B cell (primary cell): ENCODE results near the gene C1orf56. TPM values are rescaled to one million over a fixed set of nuclear protein-coding genes. Genes with fewer than 3 reads are reported as not detected.

ENCODE experiments used
- ATAC-seq: fragments of 200-7000 bp; cut with Tn5 transposase; one replicate; pipeline ENCODE4 v1.10.0; 2021; ENCODE audit warnings: low read depth, mild to moderate bottlenecking, moderate number of reproducible peaks, moderate library complexity
- CTCF ChIA-PET: fragments of 350-600 bp; sonication (Branson Sonifier 250); formaldehyde crosslinking; loops from one replicate; lab custom pipeline; 2021; ENCODE audit warnings: antibody characterized with exemption, inconsistent platforms; lab: Charles Lee
- POLR2A ChIA-PET: fragments of 350-600 bp; sonication (Branson Sonifier 250); formaldehyde crosslinking; loops from one replicate; lab custom pipeline; 2021; ENCODE audit warnings: antibody characterized with exemption; lab: Charles Lee
- DNase-seq: peaks from one replicate; pipeline ENCODE4 v3.0.0; 2013
- H2AFZ ChIP-seq: 2 replicates; pipeline ENCODE4 v1.6.1; 2012; ENCODE audit warnings: mild to moderate bottlenecking, low read depth, low read length; ENCODE audit not compliant: insufficient read depth, poor library complexity, severe bottlenecking
- H3K27ac ChIP-seq, 2 donors: 1 replicate in 1 of 2; 2 replicates in 1 of 2; pipeline ENCODE4 v1.5.1; 2012 to 2013; ENCODE audit warnings: low read length in 2 of 2, mild to moderate bottlenecking in 2 of 2, moderate library complexity in 1 of 2
- H3K27me3 ChIP-seq, 4 experiments: fragments of 200-600 bp in 1 of 4; sonication (generic) in 1 of 4; replicated peaks in 1 of 4; 1 replicate in 2 of 4; 2 replicates in 2 of 4; pipeline versions ENCODE4 v1.6.1 to v1.7.0; 2013 to 2016; ENCODE audit warnings: low read length in 3 of 4, mild to moderate bottlenecking in 2 of 4, mixed read lengths in 1 of 4, moderate library complexity in 1 of 4; ENCODE audit not compliant: insufficient read depth in 4 of 4, control insufficient read depth in 3 of 4; ENCODE audit errors: control extremely low read depth in 1 of 4
- H3K36me3 ChIP-seq, 2 experiments: replicated peaks in 1 of 2; 1 replicate in 1 of 2; 2 replicates in 1 of 2; pipeline versions ENCODE4 v1.6.1 to v1.7.1; 2013; ENCODE audit warnings: low read length in 1 of 2; ENCODE audit not compliant: insufficient read depth in 2 of 2, control insufficient read depth in 1 of 2; ENCODE audit errors: control extremely low read depth in 1 of 2, extremely low read depth in 1 of 2
- H3K4me1 ChIP-seq, 2 donors: fragments of 200-600 bp in 1 of 2; sonication (generic) in 1 of 2; 1 replicate in 1 of 2; 2 replicates in 1 of 2; pipeline versions ENCODE4 v1.5.1 to v1.6.1; 2013 to 2017; ENCODE audit warnings: low read length in 2 of 2; ENCODE audit not compliant: control insufficient read depth in 2 of 2, insufficient read depth in 2 of 2
- H3K4me2 ChIP-seq: replicated peaks from 2 replicates; pipeline ENCODE3; 2012; ENCODE audit warnings: mild to moderate bottlenecking, low read depth, low read length; ENCODE audit not compliant: poor library complexity, severe bottlenecking
- H3K4me3 ChIP-seq, 5 experiments: fragments of 200-600 bp in 1 of 5; sonication (generic) in 1 of 5; 1 replicate in 3 of 5; 2 replicates in 2 of 5; pipeline versions ENCODE4 v1.5.1 to v1.7.0; 2011 to 2016; ENCODE audit warnings: low read length in 4 of 5, mild to moderate bottlenecking in 4 of 5, low read depth in 2 of 5, control low read depth in 1 of 5, moderate library complexity in 1 of 5; ENCODE audit not compliant: insufficient read depth in 1 of 5; ENCODE audit errors: control extremely low read depth in 1 of 5, extremely low read depth in 1 of 5
- H3K79me2 ChIP-seq: fragments of 200-600 bp; sonication (generic); one replicate; pipeline ENCODE4 v1.6.0; 2016; ENCODE audit warnings: low read length; ENCODE audit not compliant: control insufficient read depth, insufficient read depth
- H3K9ac ChIP-seq: fragments of 200-600 bp; sonication (generic); 2 replicates; pipeline ENCODE4 v1.6.1; 2017; ENCODE audit warnings: mild to moderate bottlenecking, low read length, moderate library complexity
- H3K9me3 ChIP-seq, 3 donors: one replicate each; pipeline versions ENCODE4 v1.6.1 to v1.7.1; 2013; ENCODE audit warnings: low read length in 2 of 3; ENCODE audit not compliant: control insufficient read depth in 2 of 3, insufficient read depth in 1 of 3; ENCODE audit errors: control extremely low read depth in 1 of 3
- H4K20me1 ChIP-seq: 2 replicates; pipeline ENCODE4 v1.6.0; 2012; ENCODE audit warnings: mild to moderate bottlenecking, low read length; ENCODE audit not compliant: insufficient read depth, control insufficient read depth, poor library complexity, severe bottlenecking
- H3K27ac Mint-ChIP-seq: one replicate; pipeline ENCODE4 v1.8.0; 2021; ENCODE audit warnings: mixed read lengths
- H3K27me3 Mint-ChIP-seq: one replicate; pipeline ENCODE4 v1.8.0; 2021; ENCODE audit warnings: mixed read lengths
- H3K4me1 Mint-ChIP-seq: one replicate; pipeline ENCODE4 v1.8.0; 2021; ENCODE audit warnings: mixed read lengths
- H3K4me3 Mint-ChIP-seq: one replicate; pipeline ENCODE4 v1.8.0; 2021; ENCODE audit warnings: mixed read lengths
- H3K9me3 Mint-ChIP-seq: one replicate; pipeline ENCODE4 v1.8.0; 2022; ENCODE audit warnings: mixed read lengths; ENCODE audit not compliant: insufficient read depth
- EZH2 ChIP-seq: IDR thresholded peaks from 2 replicates; pipeline ENCODE4 v1.6.1; 2012; ENCODE audit warnings: borderline replicate concordance, low read depth, mild to moderate bottlenecking, moderate library complexity, low read length; ENCODE audit not compliant: insufficient read depth, poor library complexity, severe bottlenecking
- WGBS: methylation state at CpG from one replicate; pipeline ENCODE4 v1.1.5; 2013; ENCODE audit warnings: missing lambda C conversion rate; ENCODE audit not compliant: insufficient coverage; 5-methylcytosine and 5-hydroxymethylcytosine counted together
- intact Hi-C: fragments of 100-400 bp; cut with micrococcal nuclease; formaldehyde crosslinking; loops from one replicate; pipeline ENCODE4 v1.10.0; 2022
- polyA plus RNA-seq: library from polyadenylated mRNA; depleted of rRNA; stranded (reverse); fragments of >200 nt; gene quantifications from 2 replicates; pipeline ENCODE4 v1.2.3, GENCODE V29; 2012
- total RNA-seq, 2 donors: library from RNA; stranded (reverse); fragments of 120-200 nt in 1 of 2; gene quantifications; 1 replicate in 1 of 2; 2 replicates in 1 of 2; pipeline versions ENCODE4 v1.2.3 to v1.2.4, GENCODE V29; 2013 to 2022
- TF ChIP-seq, protein P1 (sequence below): fragments of 200-600 bp; IDR thresholded peaks from one replicate; pipeline ENCODE4 v1.8.0; 2022; ENCODE audit warnings: antibody characterized with exemption, mild to moderate bottlenecking

The C1orf56 gene
- total and polyA plus RNA-seq, 2 donors (not counting 1 experiment from before 2014, with no cell fraction given), result 2.4 to 4.5 TPM

DNA sequence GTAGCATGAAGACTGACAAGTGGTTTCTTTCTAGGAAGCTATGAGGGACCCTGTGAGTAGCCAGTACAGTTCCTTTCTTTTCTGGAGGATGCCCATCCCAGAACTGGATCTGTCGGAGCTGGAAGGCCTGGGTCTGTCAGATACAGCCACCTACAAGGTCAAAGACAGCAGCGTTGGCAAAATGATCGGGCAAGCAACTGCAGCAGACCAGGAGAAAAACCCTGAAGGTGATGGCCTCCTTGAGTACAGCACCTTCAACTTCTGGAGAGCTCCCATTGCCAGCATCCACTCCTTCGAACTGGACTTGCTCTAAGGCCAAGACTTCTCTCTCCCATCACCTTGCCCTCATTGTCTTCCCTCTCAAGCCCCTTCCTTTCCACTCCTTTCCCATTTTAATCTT is 19.6 kb downstream of the C1orf56 start:
- H3K9me3 ChIP-seq, result no peaks in the 10 kb centered on the region
- no peak overlapping the region for H3K27ac ChIP-seq
- H4K20me1 ChIP-seq, result no peaks in the 10 kb centered on the region
- no peak for TF ChIP-seq EZH2
- TF ChIP-seq, protein P1, sequence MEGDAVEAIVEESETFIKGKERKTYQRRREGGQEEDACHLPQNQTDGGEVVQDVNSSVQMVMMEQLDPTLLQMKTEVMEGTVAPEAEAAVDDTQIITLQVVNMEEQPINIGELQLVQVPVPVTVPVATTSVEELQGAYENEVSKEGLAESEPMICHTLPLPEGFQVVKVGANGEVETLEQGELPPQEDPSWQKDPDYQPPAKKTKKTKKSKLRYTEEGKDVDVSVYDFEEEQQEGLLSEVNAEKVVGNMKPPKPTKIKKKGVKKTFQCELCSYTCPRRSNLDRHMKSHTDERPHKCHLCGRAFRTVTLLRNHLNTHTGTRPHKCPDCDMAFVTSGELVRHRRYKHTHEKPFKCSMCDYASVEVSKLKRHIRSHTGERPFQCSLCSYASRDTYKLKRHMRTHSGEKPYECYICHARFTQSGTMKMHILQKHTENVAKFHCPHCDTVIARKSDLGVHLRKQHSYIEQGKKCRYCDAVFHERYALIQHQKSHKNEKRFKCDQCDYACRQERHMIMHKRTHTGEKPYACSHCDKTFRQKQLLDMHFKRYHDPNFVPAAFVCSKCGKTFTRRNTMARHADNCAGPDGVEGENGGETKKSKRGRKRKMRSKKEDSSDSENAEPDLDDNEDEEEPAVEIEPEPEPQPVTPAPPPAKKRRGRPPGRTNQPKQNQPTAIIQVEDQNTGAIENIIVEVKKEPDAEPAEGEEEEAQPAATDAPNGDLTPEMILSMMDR, result no peak
- no peak overlapping the region for H3K4me2 ChIP-seq
- no peak for DNase-seq
- Mint-ChIP-seq H3K27me3 (no peaks in the 10 kb centered on the region), H3K4me3 (no peak overlapping the region), H3K27ac (peak overlapping the region; percentile 7), H3K4me1 (peaks cover 17% of the 10 kb centered on the region), H3K9me3 (no peaks in the 10 kb centered on the region)
- peaks cover 13 to 18% of the 10 kb centered on the region in 2 donors for H3K4me1 ChIP-seq
- ChIA-PET CTCF (interaction anchor here (0.6 to 1.7 kb wide), 7 partner anchors 9 to 264 kb away, joined by 3 to 9 read pairs (median 4); partner anchors contain the start of gene C1orf56), POLR2A (no interaction called here)
- ATAC-seq, result no peak
- no peaks in the 10 kb centered on the region for H3K27me3 ChIP-seq
- no peak overlapping the region for H3K9ac ChIP-seq
- H3K79me2 ChIP-seq, result peaks cover 21% of the 10 kb centered on the region
- H3K4me3 ChIP-seq, result no peak overlapping the region
- H3K36me3 ChIP-seq, result no peaks in the 10 kb centered on the region
- intact Hi-C loops, result no loop called here
- H2AFZ ChIP-seq, result no peak overlapping the region
- 100% methylated on average over 3 of the region's 4 CpGs for WGBS

DNA sequence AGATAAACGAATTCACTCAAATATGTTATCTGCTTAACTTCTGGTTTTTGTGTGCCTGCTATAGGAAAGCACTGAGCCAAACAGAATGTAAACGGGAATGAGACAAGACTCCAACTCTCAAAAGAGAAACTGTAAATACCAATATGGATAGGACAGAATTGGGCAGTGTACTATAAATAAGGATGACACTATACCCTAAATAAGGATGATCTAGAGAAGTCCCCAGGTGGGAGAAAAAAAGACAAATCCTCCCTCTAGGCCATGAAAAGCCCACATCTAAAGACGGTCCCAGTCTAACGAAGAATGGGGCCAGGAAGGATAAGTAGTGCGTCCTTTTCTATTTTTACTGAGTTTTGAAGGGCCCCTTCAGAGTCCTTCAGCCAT is 21.5 kb downstream of the C1orf56 start:
- ChIA-PET CTCF (no interaction called here), POLR2A (interaction anchor here (0.6 to 3.0 kb wide), 2 partner anchors 21 to 23 kb away, joined by 5 to 13 read pairs; partner anchors contain the start of gene C1orf56)
- no CpG with 5 or more reads among the region's 5 CpGs for WGBS
- Mint-ChIP-seq H3K4me3 (peak overlapping the region; percentile 97), H3K27me3 (no peaks in the 10 kb centered on the region), H3K27ac (peak overlapping the region; percentile 84), H3K4me1 (peaks cover 17% of the 10 kb centered on the region), H3K9me3 (no peaks in the 10 kb centered on the region)
- TF ChIP-seq, protein P1, result no peak
- TF ChIP-seq EZH2, result no peak
- Histone ChIP-seq H2AFZ (no peak overlapping the region), H4K20me1 (no peaks in the 10 kb centered on the region), H3K4me1 (peaks cover 13 to 18% of the 10 kb centered on the region in 2 donors), H3K9ac (no peak overlapping the region), H3K79me2 (peaks cover 31% of the 10 kb centered on the region), H3K9me3 (no peaks in the 10 kb centered on the region), H3K27me3 (no peaks in the 10 kb centered on the region), H3K4me3 (no peak overlapping the region), H3K36me3 (peaks cover 0 to 3% of the 10 kb centered on the region in 2 experiments), H3K27ac (peak overlapping the region in 1 of 2 donors; percentile 51), H3K4me2 (peak overlapping the region; percentile 14)
- DNase-seq (no peak), ATAC-seq (no peak)
- intact Hi-C loops, result no loop called here
